IPS-20b (cell line): ENCODE data around the gene RPS2.

ENCODE experiments used
- H3K27ac ChIP-seq: one replicate; pipeline ENCODE4 v1.5.1; 2013; ENCODE audit warnings: low read length
- H3K27me3 ChIP-seq: 2 replicates; pipeline ENCODE4 v1.6.1; 2013; ENCODE audit warnings: mild to moderate bottlenecking, low read length, inconsistent platforms; ENCODE audit not compliant: insufficient read depth
- H3K36me3 ChIP-seq: 2 replicates; pipeline ENCODE4 v1.6.1; 2013; ENCODE audit warnings: low read depth, mild to moderate bottlenecking, inconsistent platforms, low read length, moderate library complexity; ENCODE audit not compliant: insufficient read depth
- H3K4me1 ChIP-seq: 2 replicates; pipeline ENCODE4 v1.6.1; 2013; ENCODE audit warnings: mild to moderate bottlenecking, control low read depth, inconsistent platforms, low read length, moderate library complexity; ENCODE audit not compliant: insufficient read depth
- H3K4me3 ChIP-seq: 2 replicates; pipeline ENCODE4 v1.5.1; 2013; ENCODE audit warnings: mild to moderate bottlenecking, low read length, inconsistent platforms
- H3K9ac ChIP-seq: 2 replicates; pipeline ENCODE4 v1.6.1; 2013; ENCODE audit warnings: low read depth, mild to moderate bottlenecking, inconsistent platforms, low read length, moderate library complexity
- H3K9me3 ChIP-seq: 2 replicates; pipeline ENCODE4 v1.6.1; 2013; ENCODE audit warnings: mild to moderate bottlenecking, low read depth, low read length, inconsistent platforms; ENCODE audit not compliant: insufficient read depth

RPS2 gene

DNA sequence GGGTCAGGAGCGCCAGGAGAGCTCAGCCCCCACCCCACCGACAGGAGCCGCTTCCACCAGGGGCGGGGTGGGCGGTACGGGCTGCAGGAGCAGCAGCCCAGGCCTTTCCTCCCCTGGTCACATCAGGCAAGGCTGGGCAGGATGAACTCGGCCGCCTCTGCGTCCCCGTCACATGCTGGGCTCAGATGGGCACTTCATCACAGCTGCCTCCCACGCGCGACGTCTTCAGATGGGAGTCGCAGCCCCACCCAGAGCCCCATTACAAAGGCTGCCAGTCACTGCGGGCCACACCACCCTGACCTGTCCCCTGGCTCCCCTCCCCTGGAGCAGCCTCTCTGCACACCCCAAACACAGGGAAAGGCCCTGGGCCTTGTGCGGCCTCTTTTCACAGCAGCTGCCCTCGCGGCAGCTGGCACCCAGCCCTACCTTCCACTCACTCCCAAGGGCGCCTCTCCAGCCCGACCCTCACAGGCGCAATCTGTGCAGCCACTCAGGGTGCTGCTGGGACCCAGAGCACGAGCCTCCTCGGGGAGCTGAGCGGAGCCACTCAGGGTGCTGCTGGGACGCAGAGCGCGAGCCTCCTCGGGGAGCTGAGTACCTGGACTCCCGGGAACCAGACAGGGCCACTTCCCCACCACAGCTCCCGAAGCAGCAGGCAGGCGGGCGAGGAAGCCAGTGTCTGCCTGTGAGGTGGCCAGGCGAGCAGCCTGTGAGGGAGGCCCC, 40.3 kb upstream of the RPS2 start:
- Histone ChIP-seq H3K27me3 (no peaks in the 10 kb centered on the region), H3K9me3 (no peaks in the 10 kb centered on the region), H3K4me3 (no peak overlapping the region), H3K27ac (no peak overlapping the region), H3K9ac (no peak overlapping the region; the same call in 1 of the 2 replicates), H3K36me3 (peaks cover 40% of the 10 kb centered on the region), H3K4me1 (peaks cover 11% of the 10 kb centered on the region)

DNA sequence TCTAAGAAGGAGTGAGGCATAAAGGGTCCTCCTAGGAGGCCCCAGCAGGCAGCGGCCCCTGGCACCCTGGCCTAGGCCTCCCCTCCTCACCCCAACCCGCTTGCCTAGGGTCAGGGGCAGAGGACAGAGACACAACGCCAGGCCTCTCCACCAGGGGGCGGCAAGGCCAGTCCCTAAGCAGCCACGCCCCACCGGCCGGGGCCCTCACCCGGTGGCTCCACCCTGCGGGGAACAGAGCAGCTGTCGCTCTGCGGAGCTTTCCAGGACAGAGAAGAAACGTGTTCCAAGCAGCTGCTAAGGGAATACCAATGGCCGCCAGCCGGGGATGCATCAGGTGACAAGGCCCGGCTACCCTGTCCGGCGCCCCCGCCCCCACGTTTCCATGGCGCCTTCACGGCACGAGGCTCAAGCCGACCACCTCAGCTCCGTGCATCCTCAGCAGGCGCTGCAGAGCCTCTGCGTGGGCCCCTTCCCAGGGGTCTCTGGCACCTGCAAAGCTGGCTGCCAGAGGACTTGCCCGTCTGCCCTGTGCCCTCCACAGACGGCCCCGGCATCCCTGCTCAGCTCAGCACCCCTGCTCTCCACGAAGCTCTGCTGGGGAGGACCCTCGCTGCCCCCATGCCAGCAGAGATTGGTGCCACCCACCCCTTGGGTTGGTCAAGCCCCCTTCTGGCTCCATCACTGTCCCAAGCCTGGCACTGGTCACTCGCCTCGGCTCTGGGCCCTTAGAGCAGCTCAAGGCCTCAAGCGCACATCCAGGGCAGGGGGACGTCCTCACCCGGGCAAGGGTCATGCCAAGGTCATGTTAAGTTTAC, 39.4 kb upstream of the RPS2 start:
- H3K4me3 ChIP-seq: peak overlapping the region; percentile 36; the same call in 1 of the 2 replicates
- peak overlapping the region; percentile 61; the same call in 1 of the 2 replicates for H3K9ac ChIP-seq
- peak overlapping the region; percentile 37 for H3K27ac ChIP-seq
- H3K36me3 ChIP-seq: peaks cover 50% of the 10 kb centered on the region
- peaks cover 11% of the 10 kb centered on the region for H3K4me1 ChIP-seq
- no peaks in the 10 kb centered on the region for H3K27me3 ChIP-seq
- no peaks in the 10 kb centered on the region for H3K9me3 ChIP-seq

- peaks cover 52% of the 10 kb centered on the region for H3K36me3 ChIP-seq
- H3K4me3 ChIP-seq: no peak overlapping the region
- H3K27ac ChIP-seq: no peak overlapping the region
Observed at GRCh38 chr16:2003231-2003826, 38.7 kb upstream of the RPS2 start.

GRCh38 chr16:2002406-2003230, 38.0 kb upstream of the RPS2 start:
- H3K9ac ChIP-seq: no peak overlapping the region
- peaks cover 57% of the 10 kb centered on the region for H3K36me3 ChIP-seq
- no peaks in the 10 kb centered on the region for H3K9me3 ChIP-seq
- no peak overlapping the region for H3K27ac ChIP-seq
- H3K27me3 ChIP-seq: no peaks in the 10 kb centered on the region
- H3K4me3 ChIP-seq: no peak overlapping the region
- peaks cover 4% of the 10 kb centered on the region for H3K4me1 ChIP-seq

More at GRCh38 chr16:2003231-2003826, 38.7 kb upstream of the RPS2 start:
- no peaks in the 10 kb centered on the region for H3K9me3 ChIP-seq
- no peak overlapping the region for H3K9ac ChIP-seq
- no peaks in the 10 kb centered on the region for H3K27me3 ChIP-seq
- H3K4me1 ChIP-seq: peaks cover 8% of the 10 kb centered on the region

GRCh38 chr16:2001456-2002355, 37.1 kb upstream of the RPS2 start:
- Histone ChIP-seq H3K4me3 (no peak overlapping the region), H3K27ac (no peak overlapping the region), H3K4me1 (peaks cover 4% of the 10 kb centered on the region; the same call in 1 of the 2 replicates), H3K9ac (no peak overlapping the region), H3K36me3 (peaks cover 64% of the 10 kb centered on the region), H3K9me3 (no peaks in the 10 kb centered on the region), H3K27me3 (no peaks in the 10 kb centered on the region)

DNA sequence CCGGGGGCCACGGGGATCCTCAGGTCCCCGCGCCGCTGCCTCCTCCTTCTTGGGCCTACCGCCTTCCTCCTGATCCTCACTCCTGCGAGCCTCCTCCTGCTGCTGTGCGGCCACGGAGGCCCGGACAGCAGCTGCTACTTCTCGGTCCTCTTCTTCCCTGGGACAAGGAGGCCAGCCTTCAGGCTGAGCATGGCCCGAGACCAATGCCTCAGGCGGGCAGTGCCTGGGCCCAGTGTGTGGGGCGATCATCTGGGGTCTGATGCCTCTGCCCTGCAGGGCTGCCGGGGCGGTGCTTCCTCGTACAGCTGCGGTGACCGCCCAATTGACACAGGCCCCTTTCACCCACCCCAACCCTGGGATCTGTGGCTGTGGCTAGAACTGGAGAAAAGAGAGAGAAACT, 36.4 kb upstream of the RPS2 start:
- Histone ChIP-seq H3K9me3 (no peaks in the 10 kb centered on the region), H3K36me3 (peaks cover 66% of the 10 kb centered on the region), H3K9ac (no peak overlapping the region), H3K4me3 (no peak overlapping the region), H3K27ac (no peak overlapping the region), H3K4me1 (peaks cover 4% of the 10 kb centered on the region; the same call in 1 of the 2 replicates), H3K27me3 (no peaks in the 10 kb centered on the region)

DNA sequence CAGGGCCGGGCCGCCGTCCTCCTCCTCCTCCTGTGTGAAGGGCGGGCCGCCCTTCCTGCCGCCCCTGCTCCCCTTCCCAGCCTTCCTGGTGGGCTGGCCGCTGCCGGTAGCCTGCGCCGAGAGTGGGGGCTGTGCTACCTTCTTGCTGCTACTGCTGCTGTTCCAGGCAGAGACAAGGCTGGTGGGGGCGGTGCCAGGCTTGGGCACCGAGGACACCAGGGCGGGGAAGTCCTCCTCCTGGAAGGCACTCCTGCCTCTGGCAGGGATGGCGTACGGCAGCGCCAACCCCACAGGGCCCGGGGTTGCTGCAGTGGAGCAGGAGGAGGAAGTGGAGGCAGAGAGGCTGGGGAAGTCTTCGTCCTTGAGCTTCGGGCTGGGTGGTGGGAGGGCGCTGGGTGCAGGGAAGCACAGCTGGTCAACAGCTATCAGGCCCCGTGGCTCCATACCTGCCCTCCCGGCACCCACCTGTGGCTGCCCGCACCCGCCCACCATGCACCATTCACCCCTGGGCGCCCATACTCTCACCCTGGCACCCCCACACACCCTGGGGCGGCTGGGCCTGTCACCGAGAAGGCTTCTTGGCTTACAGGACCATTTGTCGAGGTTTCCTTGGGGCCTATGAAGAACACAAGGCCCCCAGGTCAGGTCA, 35.4 kb upstream of the RPS2 start:
- H3K4me3 ChIP-seq: no peak overlapping the region
- no peak overlapping the region for H3K27ac ChIP-seq
- H3K27me3 ChIP-seq: no peaks in the 10 kb centered on the region
- no peak overlapping the region for H3K9ac ChIP-seq
- H3K36me3 ChIP-seq: peaks cover 66% of the 10 kb centered on the region
- no peaks in the 10 kb centered on the region for H3K9me3 ChIP-seq
- peaks cover 4% of the 10 kb centered on the region; the same call in 1 of the 2 replicates for H3K4me1 ChIP-seq

- H3K27me3 ChIP-seq: no peaks in the 10 kb centered on the region
- no peak overlapping the region for H3K4me3 ChIP-seq
- H3K9me3 ChIP-seq: no peaks in the 10 kb centered on the region
- H3K27ac ChIP-seq: no peak overlapping the region
- peaks cover under 1% of the 10 kb centered on the region; the same call in 1 of the 2 replicates for H3K4me1 ChIP-seq
- peaks cover 66% of the 10 kb centered on the region for H3K36me3 ChIP-seq
- H3K9ac ChIP-seq: no peak overlapping the region
Observed at GRCh38 chr16:1998852-1999801, 34.5 kb upstream of the RPS2 start.

DNA sequence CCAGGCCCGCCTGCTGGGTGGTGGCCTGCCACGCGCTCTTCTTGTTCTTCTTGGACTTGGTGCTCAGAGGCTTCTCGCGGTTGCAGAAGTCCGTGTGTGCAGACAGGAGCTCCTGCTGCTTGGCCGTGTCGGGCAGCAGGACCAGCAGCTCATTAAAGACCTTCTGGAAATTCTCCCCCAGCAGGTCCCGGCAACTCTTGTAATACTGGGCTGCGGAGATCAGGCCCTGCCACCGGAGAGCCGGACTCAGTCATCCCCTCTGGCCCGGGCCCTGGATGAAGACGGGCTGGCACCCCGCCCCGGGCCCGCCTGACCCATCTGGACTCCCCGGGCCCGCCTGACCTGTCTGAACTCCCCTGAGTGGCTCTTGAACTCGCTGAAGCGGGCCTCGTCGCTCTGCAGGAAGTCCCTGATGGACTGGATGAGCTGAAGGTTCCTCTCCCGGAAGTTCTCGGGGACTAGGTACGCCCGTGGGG, 33.8 kb upstream of the RPS2 start:
- H3K27me3 ChIP-seq: 0 out of 2 replicates have a peak, but pooled peaks cover under 1% of the 10 kb centered on the region
- H3K9ac ChIP-seq: no peak overlapping the region
- H3K27ac ChIP-seq: no peak overlapping the region
- no peaks in the 10 kb centered on the region for H3K4me1 ChIP-seq
- H3K36me3 ChIP-seq: peaks cover 64% of the 10 kb centered on the region
- H3K9me3 ChIP-seq: no peaks in the 10 kb centered on the region
- H3K4me3 ChIP-seq: no peak overlapping the region
